Glomerular visceral epithelial cell (primary cell): ENCODE data around the gene ZBTB5.
"Not testable (repeated sequence)": the region's sequence is repeated elsewhere in the genome, so short reads cannot be mapped to it uniquely, and the experiment has no call there.

Source experiments
- DNase-seq: peaks from one replicate; pipeline ENCODE4 v3.0.0-alpha.2; 2016; ENCODE audit errors: extremely low spot score

ZBTB5 gene

DNA sequence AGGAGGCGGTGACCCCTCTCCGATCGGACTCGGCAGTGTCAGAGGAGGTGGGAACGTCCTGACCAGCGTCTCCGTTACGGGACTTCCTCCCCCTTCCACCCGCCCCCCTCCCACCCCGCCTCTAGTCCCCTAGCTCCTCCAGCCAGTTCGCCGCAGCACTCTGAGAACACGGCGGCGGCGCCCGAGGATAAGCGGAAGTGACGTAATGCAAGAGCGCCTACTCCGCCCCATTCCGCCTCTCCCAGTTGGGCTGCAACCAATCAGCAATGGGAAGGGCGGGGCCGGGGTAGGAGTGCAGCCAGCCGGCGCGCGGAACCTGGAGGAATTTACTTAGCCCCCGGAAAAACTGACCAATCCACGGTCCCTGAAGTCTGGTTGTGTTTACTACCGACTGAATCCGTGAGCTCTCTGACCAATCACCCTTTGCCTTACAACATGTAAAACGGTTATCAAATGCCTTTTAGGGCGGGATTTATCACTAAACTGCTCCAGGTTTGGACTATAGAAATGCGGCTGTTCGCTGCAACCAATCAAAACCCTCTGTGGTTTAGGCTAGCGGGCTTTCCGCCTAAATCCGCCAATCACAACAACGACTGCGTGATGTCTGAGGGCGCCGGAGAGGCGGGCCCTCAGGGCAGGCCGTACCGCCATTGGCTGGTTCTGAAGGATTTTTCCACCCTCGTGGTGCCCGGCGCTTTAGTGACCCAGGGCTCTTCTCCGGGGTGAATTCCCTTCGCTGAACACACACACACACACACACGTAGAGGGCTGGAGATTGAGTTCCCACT is at the start of gene ZBTB5:
Gene ZBTB5 (minus strand): TSS at position 202 of the 788 bp plus-strand sequence. CDS start 22,899 bp downstream, outside the sequence.
- DNase-seq = peak; percentile 100

DNA sequence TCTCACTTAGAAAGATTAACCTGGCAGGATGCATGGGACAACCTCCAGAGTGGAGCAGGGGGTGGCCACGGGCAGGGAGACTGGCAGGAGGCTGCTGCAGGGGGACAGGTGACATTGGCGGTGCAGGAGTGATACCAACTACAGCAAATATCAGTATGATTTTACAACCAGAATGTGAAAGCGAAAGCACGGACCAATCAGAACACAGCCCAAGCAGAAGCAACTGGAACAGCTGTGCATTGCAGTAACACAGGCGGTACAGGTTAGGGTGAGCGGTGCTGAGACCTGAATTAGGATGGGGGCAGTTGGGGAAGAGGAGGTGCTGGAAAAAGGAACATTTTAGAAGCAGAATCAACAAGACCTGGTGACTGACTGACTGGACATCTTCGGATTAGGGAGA is 49.7 kb upstream of the ZBTB5 start:
- no peak for DNase-seq

DNA sequence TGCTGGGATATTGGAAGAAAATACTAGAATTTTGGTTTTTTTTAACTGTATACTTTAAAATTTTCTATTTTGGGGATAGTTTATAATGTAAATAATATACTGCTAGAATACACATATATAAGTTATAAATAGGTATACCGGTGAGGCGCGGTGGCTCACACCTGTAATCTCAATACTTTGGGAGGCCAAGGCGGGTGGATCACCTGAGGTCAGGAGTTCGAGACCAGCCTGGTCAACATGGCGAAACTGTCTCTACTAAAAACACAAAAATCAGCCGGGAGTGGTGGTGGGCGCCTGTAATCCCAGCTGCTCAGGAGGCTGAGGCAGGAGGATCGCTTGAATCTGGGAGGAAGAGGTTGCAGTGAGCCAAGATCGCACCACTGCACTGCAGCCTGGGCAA is 49.2 kb upstream of the ZBTB5 start:
- not testable (repeated sequence) for DNase-seq

GRCh38 chr9:37512437-37512836 is 47.2 kb upstream of the ZBTB5 start:
- DNase-seq = no peak

- DNase-seq = peak; percentile 13
These were observed 46.1 kb upstream of the ZBTB5 start for GRCh38 chr9:37511016-37512010.

DNA sequence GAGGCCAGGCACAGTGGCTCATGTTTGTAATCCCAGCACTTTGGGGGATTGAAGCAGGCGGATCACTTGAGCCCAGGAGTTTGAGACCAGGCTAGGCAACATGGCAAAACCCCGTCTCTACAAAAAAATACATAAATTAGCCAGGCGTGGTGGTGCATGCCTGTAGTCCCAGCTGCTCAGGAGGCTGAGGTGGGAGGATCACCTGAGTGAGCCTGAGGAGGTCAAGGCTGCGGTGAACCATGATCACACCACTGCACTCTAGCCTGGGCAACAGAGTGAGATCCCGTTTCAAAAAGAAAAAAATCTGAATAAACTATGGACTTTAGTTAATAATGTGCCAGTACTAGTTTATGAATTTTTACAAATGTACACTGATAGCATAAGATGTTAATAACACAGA is 44.8 kb upstream of the ZBTB5 start:
- not testable (repeated sequence) for DNase-seq

GRCh38 chr9:37509536-37509935 is 44.3 kb upstream of the ZBTB5 start:
- DNase-seq = no peak

DNA sequence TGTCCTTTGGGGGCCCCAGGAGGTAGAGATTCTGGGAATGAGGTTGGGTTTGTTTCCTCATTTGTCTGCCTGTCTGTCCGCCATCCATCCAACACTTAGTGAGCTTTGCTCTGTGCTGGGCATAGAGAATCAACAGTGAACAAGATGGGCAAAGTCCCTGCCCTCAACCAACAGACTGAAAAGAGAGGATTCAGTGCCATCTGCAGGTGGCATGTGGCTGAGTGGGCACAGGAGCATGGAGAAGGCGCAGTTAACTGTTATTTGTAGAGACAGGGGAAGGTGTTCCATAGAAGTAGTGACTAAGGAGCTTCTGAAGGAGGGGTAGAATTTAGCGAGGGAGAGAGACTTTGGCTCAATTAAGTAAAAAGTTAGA is 43.6 kb upstream of the ZBTB5 start:
- DNase-seq = no peak

DNA sequence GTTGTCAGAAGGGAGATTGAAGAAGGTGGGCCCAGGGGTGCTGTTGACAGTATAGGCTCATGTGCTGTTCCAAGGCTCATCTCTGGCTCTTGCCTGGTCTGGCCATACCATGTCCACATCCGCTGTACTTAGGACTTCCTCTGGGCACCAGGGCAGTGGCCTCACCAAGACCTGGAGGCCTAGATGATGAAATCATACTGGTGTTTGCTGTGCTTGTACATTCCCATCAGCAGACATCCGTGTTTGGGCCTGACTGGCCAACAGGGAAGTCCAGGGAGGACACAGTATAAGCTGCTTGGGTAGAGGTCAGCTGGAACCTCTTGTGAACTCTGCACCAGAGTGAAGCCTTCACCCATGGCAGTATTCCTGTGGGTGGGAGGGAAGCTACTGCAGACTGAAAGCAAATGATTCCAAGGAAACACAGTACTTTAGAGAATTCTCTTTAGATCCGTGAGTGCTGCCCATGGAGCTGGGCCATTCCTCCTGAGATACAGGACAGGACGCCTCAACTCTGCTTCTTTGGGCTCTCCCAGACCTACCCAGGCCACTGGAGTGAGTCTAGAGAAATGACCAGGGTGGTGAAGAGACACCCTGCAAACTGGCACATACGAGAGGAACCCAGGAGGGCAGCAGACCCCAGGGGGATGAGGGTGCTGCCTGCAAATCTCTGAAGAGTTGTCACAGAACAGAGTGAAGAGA is 43.0 kb upstream of the ZBTB5 start:
- DNase-seq = no peak

GRCh38 chr9:37507566-37508134 is 42.4 kb upstream of the ZBTB5 start:
- DNase-seq = no peak

DNA sequence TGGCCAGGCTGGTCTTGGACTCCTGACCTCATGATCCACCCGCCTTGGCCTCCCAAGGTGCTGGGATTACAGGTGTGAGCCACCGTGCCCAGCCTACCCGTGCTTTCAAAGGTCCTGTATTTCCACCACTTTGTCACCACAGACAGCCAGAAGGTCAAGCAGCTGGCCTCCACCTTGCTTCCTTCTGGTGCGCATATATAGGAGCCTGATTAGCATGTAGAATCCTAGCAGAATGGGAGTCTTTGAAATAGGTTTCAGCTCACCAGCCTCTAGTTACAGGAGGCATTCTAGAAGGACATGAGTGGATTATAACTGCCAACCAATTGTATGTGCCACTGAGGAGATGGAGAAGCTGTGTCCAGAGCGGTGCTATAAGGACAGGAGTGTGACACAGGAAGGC is 39.4 kb upstream of the ZBTB5 start:
- no peak for DNase-seq

GRCh38 chr9:37503736-37504135 is 38.5 kb upstream of the ZBTB5 start:
- DNase-seq = no peak

DNA sequence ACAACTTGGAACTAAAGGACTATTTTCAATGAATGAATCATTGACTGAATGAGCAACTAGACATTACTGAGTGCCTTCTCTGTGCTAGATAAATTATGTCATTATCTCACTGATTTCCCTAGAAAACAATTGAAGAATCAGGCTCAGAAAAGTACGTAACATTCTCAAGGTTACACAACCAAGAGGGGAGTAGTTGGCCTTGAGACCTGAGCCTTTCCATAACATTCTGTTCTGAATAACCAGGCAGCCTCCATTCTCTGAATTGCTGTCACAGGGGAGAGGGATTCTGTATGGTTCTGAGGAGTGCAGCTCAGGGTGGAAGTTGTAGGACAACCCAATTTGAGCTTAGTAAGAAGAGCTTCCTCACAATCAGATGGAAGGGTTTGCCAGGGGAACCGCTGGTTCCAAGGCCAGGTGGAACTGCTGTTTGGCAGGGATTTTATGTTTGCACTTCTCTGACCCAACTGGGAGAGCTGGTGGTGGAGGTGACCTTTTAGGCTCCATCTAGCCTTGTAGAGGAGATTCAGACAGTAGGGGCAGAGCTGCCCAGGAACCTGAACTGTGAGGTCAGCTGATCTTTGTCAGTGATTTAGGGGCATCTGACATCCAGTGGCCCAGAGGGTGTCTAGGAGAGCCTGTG is 36.8 kb upstream of the ZBTB5 start:
- no peak for DNase-seq

DNA sequence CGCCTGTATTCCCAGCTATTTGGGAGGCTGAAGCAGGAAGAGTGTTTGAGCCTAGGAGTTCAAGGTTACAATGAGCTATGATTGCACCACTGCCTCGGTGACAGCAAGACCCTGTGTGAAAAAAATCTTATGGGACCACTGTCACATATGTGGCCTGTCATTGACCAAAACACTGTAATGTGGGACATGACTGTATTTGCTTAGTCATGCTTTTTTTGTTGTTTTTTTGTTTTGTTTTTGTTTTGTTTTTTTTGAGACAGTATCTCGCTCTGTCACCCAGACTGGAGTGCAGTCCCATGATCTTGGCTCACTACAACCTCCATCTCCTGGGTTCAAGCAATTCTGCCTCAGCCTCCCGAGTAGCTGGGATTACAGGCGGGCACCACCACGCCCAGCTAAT is 34.0 kb upstream of the ZBTB5 start:
- DNase-seq = no peak

DNA sequence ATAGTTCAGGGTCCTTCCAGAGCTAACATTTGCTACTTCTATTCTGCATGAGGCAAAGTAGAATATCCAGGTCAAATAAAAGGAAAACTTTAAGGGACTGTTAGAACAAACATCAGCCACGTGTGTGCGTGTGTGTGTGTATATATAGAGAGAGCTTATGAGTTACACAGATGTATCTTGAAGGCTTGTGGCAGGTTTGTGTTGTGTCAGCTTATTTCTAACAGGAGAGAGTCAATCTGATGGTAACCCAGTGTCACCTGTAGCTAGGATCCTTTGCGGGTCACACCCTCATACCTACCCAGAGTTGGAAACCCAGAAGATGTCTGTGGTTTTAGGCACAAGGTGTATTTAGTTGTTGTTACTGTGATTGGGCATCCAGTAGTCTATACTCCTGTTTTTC is 33.2 kb upstream of the ZBTB5 start:
- no peak for DNase-seq

DNA sequence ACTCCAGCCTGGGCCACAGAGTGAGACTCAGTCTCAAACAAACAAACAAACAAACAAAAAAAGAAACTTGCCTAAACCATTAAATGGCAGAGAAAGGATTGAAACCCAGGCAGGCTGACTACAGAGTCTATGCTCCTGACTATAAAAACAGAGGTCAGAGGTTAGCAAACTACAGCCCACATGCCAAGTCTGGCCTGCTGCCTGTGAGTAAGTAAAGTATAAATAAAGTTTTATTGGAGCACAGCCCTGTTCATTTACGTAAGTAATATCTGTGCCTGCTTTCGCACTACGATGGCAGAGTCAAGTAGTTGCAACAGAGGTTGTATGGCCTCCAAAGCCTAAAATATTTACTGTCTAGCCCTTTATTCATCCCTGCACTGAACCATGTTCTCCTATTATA is 32.1 kb upstream of the ZBTB5 start:
- DNase-seq = no peak

DNA sequence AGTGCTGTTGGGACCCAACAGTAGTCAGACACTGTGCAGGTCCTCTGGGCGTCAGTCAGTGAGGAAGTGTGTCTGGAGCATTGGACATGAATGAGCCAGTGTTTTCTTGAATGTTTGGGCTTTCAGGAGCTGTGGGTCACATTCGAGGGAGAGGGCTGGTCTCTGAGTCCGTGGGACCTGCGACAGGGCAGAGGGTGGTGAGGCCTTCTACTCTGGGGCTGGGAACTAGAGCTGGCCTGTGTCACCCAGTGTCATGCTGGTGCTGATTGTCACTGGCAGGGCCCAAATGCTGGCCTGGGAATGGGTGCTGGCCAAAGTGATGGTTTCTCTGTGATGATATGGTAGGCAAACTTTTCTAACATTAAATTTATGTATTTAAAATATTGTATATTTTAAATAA is 30.8 kb upstream of the ZBTB5 start:
- DNase-seq = no peak

- DNase-seq = no peak
These were observed 30.3 kb upstream of the ZBTB5 start for GRCh38 chr9:37495571-37495970.

DNA sequence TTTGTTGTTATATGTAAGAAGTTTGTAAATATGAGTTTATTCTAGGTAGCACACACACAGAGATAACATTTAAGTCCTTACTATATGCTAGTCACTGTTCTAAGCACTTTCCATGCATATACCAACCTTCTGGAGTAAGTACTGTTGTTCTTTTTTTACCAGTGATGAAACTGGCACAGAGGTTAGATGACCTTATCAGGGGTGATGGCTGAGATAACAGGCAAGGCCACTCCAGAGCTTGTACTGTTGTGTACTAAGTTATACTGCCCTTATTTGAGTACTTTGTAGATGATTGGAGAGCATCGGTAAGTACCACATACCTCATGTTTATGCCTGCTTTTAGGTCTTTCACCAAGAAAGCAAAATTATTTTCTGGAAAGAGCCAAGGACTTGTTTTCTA is 26.7 kb upstream of the ZBTB5 start:
- no peak for DNase-seq

- DNase-seq = peak; percentile 51
These were observed 21.6 kb upstream of the ZBTB5 start for GRCh38 chr9:37486616-37487548.
